Esophagus squamous epithelium (tissue), 4 donors: ENCODE data around the gene TLK2.

Experiments used
- POLR2A ChIP-seq, 4 donors: fragments of 450-650 bp; IDR thresholded peaks; one replicate each; pipeline ENCODE4 v1.6.1; 2017; ENCODE audit warnings: antibody characterized with exemption in 4 of 4, mild to moderate bottlenecking in 4 of 4, moderate library complexity in 3 of 4
- TF ChIP-seq, protein P1 (sequence below), 6 experiments: fragments of 450-650 bp in 4 of 6; fragments of 200-600 bp in 2 of 6; sonication (generic) in 2 of 6; IDR thresholded peaks; one replicate each; pipeline ENCODE4 v1.5.1; 2016 to 2019; ENCODE audit warnings: antibody characterized with exemption in 6 of 6, mild to moderate bottlenecking in 4 of 6, moderate library complexity in 4 of 6

DNA sequence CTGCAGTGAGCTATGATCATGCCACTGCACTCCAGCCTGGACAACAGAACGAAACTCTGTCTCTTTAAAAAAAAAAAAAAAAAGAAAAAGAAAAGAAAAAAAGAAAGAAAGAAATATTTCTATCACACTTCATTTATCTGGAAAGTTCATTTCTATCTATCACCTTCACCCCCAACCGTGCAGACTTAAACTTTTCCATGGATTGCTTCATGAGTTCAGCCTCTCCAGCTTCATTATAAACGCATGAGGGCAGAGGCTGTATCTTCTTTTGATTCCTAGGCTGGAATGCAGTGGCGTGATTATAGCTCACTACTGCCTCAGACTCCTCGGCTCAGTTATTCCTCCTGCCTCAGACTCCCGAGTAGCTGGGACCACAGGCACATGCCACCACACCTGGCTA is 177.0 kb downstream of the TLK2 start:
- TF ChIP-seq, protein P1, sequence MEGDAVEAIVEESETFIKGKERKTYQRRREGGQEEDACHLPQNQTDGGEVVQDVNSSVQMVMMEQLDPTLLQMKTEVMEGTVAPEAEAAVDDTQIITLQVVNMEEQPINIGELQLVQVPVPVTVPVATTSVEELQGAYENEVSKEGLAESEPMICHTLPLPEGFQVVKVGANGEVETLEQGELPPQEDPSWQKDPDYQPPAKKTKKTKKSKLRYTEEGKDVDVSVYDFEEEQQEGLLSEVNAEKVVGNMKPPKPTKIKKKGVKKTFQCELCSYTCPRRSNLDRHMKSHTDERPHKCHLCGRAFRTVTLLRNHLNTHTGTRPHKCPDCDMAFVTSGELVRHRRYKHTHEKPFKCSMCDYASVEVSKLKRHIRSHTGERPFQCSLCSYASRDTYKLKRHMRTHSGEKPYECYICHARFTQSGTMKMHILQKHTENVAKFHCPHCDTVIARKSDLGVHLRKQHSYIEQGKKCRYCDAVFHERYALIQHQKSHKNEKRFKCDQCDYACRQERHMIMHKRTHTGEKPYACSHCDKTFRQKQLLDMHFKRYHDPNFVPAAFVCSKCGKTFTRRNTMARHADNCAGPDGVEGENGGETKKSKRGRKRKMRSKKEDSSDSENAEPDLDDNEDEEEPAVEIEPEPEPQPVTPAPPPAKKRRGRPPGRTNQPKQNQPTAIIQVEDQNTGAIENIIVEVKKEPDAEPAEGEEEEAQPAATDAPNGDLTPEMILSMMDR (IDR thresholded peaks at IDR 0.05), result no peak
- no peak for TF ChIP-seq POLR2A (IDR thresholded peaks at IDR 0.05)
